CD4-positive, alpha-beta T cell treated with Interleukin-4 for 4 hours (primary cell): ENCODE results near the gene E2F2.

Source experiments
- DNase-seq: peaks from one replicate; pipeline ENCODE4 v3.0.0-alpha.2; 2020

Gene E2F2

GRCh38 chr1:23562137-23562876, 31.3 kb upstream of the E2F2 start:
- no peak for DNase-seq

- DNase-seq = no peak
Measured at GRCh38 chr1:23561813-23562100, 30.7 kb upstream of the E2F2 start.

- DNase-seq = no peak
Measured at GRCh38 chr1:23561076-23561812, 30.2 kb upstream of the E2F2 start.

GRCh38 chr1:23559985-23560741, 29.1 kb upstream of the E2F2 start:
- no peak for DNase-seq

GRCh38 chr1:23559136-23559984, 28.3 kb upstream of the E2F2 start, which contains the start of gene ID3:
TSS of gene ID3 (minus strand) at chr1:23559501. CDS start at chr1:23559426, 75 bp downstream.
- DNase-seq = peak; percentile 85

GRCh38 chr1:23558872-23559135, 27.8 kb upstream of the E2F2 start:
- no peak for DNase-seq

GRCh38 chr1:23558140-23558871, 27.3 kb upstream of the E2F2 start:
- no peak for DNase-seq

GRCh38 chr1:23557471-23558124, 26.6 kb upstream of the E2F2 start:
- no peak for DNase-seq

- DNase-seq = no peak
Measured at GRCh38 chr1:23556635-23557470, 25.8 kb upstream of the E2F2 start.

GRCh38 chr1:23555986-23556634, 25.1 kb upstream of the E2F2 start:
- no peak for DNase-seq

GRCh38 chr1:23555270-23555985, 24.4 kb upstream of the E2F2 start:
- no peak for DNase-seq

GRCh38 chr1:23554481-23555269, 23.6 kb upstream of the E2F2 start:
- DNase-seq = peak; percentile 83

GRCh38 chr1:23554127-23554480, 23.1 kb upstream of the E2F2 start:
- DNase-seq = no peak

GRCh38 chr1:23553231-23554126, 22.4 kb upstream of the E2F2 start:
- DNase-seq = no peak

- no peak for DNase-seq
Measured at GRCh38 chr1:23551849-23552248, 20.8 kb upstream of the E2F2 start.

- DNase-seq = no peak
Measured at GRCh38 chr1:23548704-23549143, 17.7 kb upstream of the E2F2 start.

- DNase-seq = no peak
Measured at GRCh38 chr1:23546897-23547584, 16.0 kb upstream of the E2F2 start.
